CD4-positive, alpha-beta T cell treated with Interleukin-10 for 1 hour (primary cell): ENCODE data around the gene COX6A2.
"Not testable (repeated sequence)": the region's sequence is repeated elsewhere in the genome, so short reads cannot be mapped to it uniquely, and the experiment has no call there.

Experiments used
- DNase-seq: peaks from one replicate; pipeline ENCODE4 v3.0.0-alpha.2; 2020

Gene COX6A2

GRCh38 chr16:31436221-31437045, 8.3 kb upstream of the COX6A2 start:
- no peak for DNase-seq

GRCh38 chr16:31435341-31436220, 7.4 kb upstream of the COX6A2 start:
- no peak for DNase-seq

- no peak for DNase-seq
Observed at GRCh38 chr16:31430380-31431052, 2.4 kb upstream of the COX6A2 start.

GRCh38 chr16:31429796-31430195, 1.6 kb upstream of the COX6A2 start:
- no peak for DNase-seq

- no peak for DNase-seq
Observed at GRCh38 chr16:31429314-31429713, 1.2 kb upstream of the COX6A2 start.

GRCh38 chr16:31428638-31429247, 583 bp upstream of the COX6A2 start:
- no peak for DNase-seq

GRCh38 chr16:31427441-31428278, 500 bp downstream of the COX6A2 start:
- peak; percentile 77 for DNase-seq

GRCh38 chr16:31423801-31424200, 4.4 kb downstream of the COX6A2 start:
- no peak for DNase-seq

GRCh38 chr16:31423241-31423640, 4.9 kb downstream of the COX6A2 start:
- no peak for DNase-seq

- peak; percentile 47 for DNase-seq
Observed at GRCh38 chr16:31421587-31421986, 6.6 kb downstream of the COX6A2 start.

- DNase-seq = no peak
Observed at GRCh38 chr16:31420037-31420436, 8.1 kb downstream of the COX6A2 start.

- DNase-seq = no peak
Observed at GRCh38 chr16:31417916-31418315, 10.2 kb downstream of the COX6A2 start.

- DNase-seq = not testable (repeated sequence)
Observed at GRCh38 chr16:31417036-31417435, 11.1 kb downstream of the COX6A2 start.

- DNase-seq = no peak
Observed at GRCh38 chr16:31416371-31416770, 11.8 kb downstream of the COX6A2 start.

GRCh38 chr16:31414706-31415105, 13.5 kb downstream of the COX6A2 start:
- peak; percentile 32 for DNase-seq

GRCh38 chr16:31413943-31414342, 14.2 kb downstream of the COX6A2 start:
- no peak for DNase-seq

- DNase-seq = no peak
Observed at GRCh38 chr16:31413381-31413780, 14.8 kb downstream of the COX6A2 start.

GRCh38 chr16:31412750-31413149, 15.4 kb downstream of the COX6A2 start:
- no peak for DNase-seq

- DNase-seq = no peak
Observed at GRCh38 chr16:31411024-31411844, 16.9 kb downstream of the COX6A2 start.

- no peak for DNase-seq
Observed at GRCh38 chr16:31410082-31410481, 18.1 kb downstream of the COX6A2 start.

GRCh38 chr16:31409433-31409832, 18.7 kb downstream of the COX6A2 start:
- DNase-seq = no peak
